Panc1 (cell line): ENCODE results near the gene ALDH1L2.

ENCODE experiments used
- CTCF ChIP-seq: fragments of 450-650 bp; IDR thresholded peaks from 2 replicates; pipeline ENCODE4 v1.5.1; 2017; ENCODE audit warnings: mild to moderate bottlenecking
- POLR2AphosphoS5 ChIP-seq: IDR thresholded peaks from 2 replicates; pipeline ENCODE4 v1.6.1; 2012; ENCODE audit warnings: mild to moderate bottlenecking, low read depth, low read length, moderate library complexity
- REST ChIP-seq, 2 experiments: IDR thresholded peaks; 2 replicates each; pipeline ENCODE4 v1.6.1; 2011 to 2012; ENCODE audit warnings: low read depth in 2 of 2, control low read depth in 1 of 2, low read length in 1 of 2, mild to moderate bottlenecking in 1 of 2, moderate library complexity in 1 of 2; ENCODE audit not compliant: insufficient read depth in 1 of 2
- TCF7L2 ChIP-seq: IDR thresholded peaks from 2 replicates; pipeline ENCODE4 v1.6.1; 2011; ENCODE audit warnings: mild to moderate bottlenecking, low read depth, low read length, inconsistent platforms

GRCh38 chr12:105024928-105025327 is 59.3 kb downstream of the ALDH1L2 start:
- no peak for TF ChIP-seq POLR2AphosphoS5
- TF ChIP-seq CTCF: no peak
- TF ChIP-seq REST (IDR thresholded peaks at IDR 0.05; ENCODE audit: insufficient read depth in 1 of 2, low read depth in 2 of 2, low read length in 1 of 2): no peak
- no peak for TF ChIP-seq TCF7L2
